Kidney (tissue), 14 donors: ENCODE data around the gene TMEM129. TPM values are rescaled to one million over a fixed set of nuclear protein-coding genes. Genes with fewer than 3 reads are reported as not detected.

ENCODE experiments used
- DNase-seq, 5 donors: peaks; one replicate each; pipeline ENCODE4 v3.0.0-alpha.2; 2013 to 2020
- FAIRE-seq: peaks from 2 replicates; lab custom pipeline; 2012; peaks lifted over from hg19 to GRCh38; lab: Jason Lieb, UNC
- H3K27ac ChIP-seq, 2 donors: one replicate each; pipeline ENCODE4 v1.7.0; 2013; ENCODE audit warnings: low read depth in 2 of 2, low read length in 2 of 2, inconsistent platforms in 1 of 2
- H3K27me3 ChIP-seq: one replicate; pipeline ENCODE4 v1.7.1; 2013; ENCODE audit warnings: low read length, inconsistent platforms; ENCODE audit not compliant: control insufficient read depth, insufficient read depth
- H3K36me3 ChIP-seq, 3 donors: one replicate each; pipeline versions ENCODE4 v1.7.0 to v1.7.1; 2013; ENCODE audit warnings: low read length in 3 of 3, control low read depth in 1 of 3, inconsistent platforms in 1 of 3; ENCODE audit not compliant: insufficient read depth in 3 of 3, control insufficient read depth in 2 of 3
- H3K4me1 ChIP-seq, 3 donors: one replicate each; pipeline versions ENCODE4 v1.7.0 to v1.7.1; 2013; ENCODE audit warnings: low read length in 3 of 3, inconsistent platforms in 1 of 3, low read depth in 1 of 3; ENCODE audit not compliant: control insufficient read depth in 2 of 3, insufficient read depth in 2 of 3
- H3K4me3 ChIP-seq, 3 donors: one replicate each; pipeline versions ENCODE4 v1.7.0 to v1.8.1; 2013; ENCODE audit warnings: low read length in 3 of 3, control low read depth in 1 of 3, inconsistent platforms in 1 of 3
- H3K9ac ChIP-seq, 3 donors: one replicate each; pipeline versions ENCODE4 v1.7.0 to v1.7.1; 2013; ENCODE audit warnings: low read length in 3 of 3, control low read depth in 1 of 3, inconsistent platforms in 1 of 3
- H3K9me3 ChIP-seq, 3 donors: one replicate each; pipeline versions ENCODE4 v1.7.0 to v1.7.1; 2013; ENCODE audit warnings: low read length in 3 of 3, control low read depth in 1 of 3, inconsistent platforms in 1 of 3; ENCODE audit not compliant: control insufficient read depth in 2 of 3, insufficient read depth in 1 of 3
- CTCF ChIP-seq: IDR thresholded peaks from 3 replicates; pipeline ENCODE4 v1.5.1; 2012; ENCODE audit warnings: mild to moderate bottlenecking, moderate library complexity, borderline replicate concordance; ENCODE audit not compliant: insufficient read depth; ENCODE audit errors: extremely low read depth
- intact Hi-C: fragments of 100-400 bp; cut with DNase I; formaldehyde crosslinking; loops from one replicate; pipeline ENCODE4 v1.11.1; 2022
- polyA plus RNA-seq: library from polyadenylated mRNA; stranded (reverse); fragments of 350-450 nt; fragmentation: Illumina TruSeq; extraction: RNeasy Lipid Tissue Mini Kit (QIAGEN cat#74804); gene quantifications from one replicate; pipeline ENCODE4 v1.2.3, GENCODE V29; 2014; ENCODE audit warnings: low read depth, low replicate concordance; ENCODE audit not compliant: insufficient read depth
- total RNA-seq: library from RNA; stranded (reverse); fragmentation: NEBNext Ultra II Directional; extraction: Animal tissue kit (Norgen Biotek cat#: 25700); gene quantifications from one replicate; pipeline ENCODE4 v1.2.1, GENCODE V29; 2021
- donor health status: control.
- donor health status: control.
- donor health status: control.
- donor health status: control.
- donor health status: control.
- donor health status: DM: yes; HTN: yes; CAD: no.
- donor health status: Normal renal cell carcinoma (clear cell type).

The TMEM129 gene
- total and polyA plus RNA-seq, 2 donors from 2014 or later: 48.2 to 60.0 TPM

GRCh38 chr4:1728061-1728980, 7.2 kb upstream of the TMEM129 start:
- peak overlapping the region; percentile 1 to 63 for H3K27ac ChIP-seq
- DNase-seq: peak in 1 of 5 donors; percentile 73
- peak overlapping the region in 1 of 3 donors; percentile 19 for H3K9ac ChIP-seq

GRCh38 chr4:1727117-1728031, 6.3 kb upstream of the TMEM129 start:
- Histone ChIP-seq H3K9ac (no peak overlapping the region), H3K36me3 (peaks cover 0 to 3% (median 0%) of the 10 kb centered on the region in 3 donors), H3K4me1 (peaks cover 0 to 3% (median 0%) of the 10 kb centered on the region in 3 donors), H3K4me3 (peak overlapping the region in 1 of 3 donors; percentile 21), H3K27me3 (no peaks in the 10 kb centered on the region), H3K27ac (peak overlapping the region; percentile 1 to 63), H3K9me3 (no peaks in the 10 kb centered on the region)
- TF ChIP-seq CTCF: no peak
- FAIRE-seq: no peak
- DNase-seq: peak in 1 of 5 donors; percentile 88
- intact Hi-C loops: no loop called here

More at GRCh38 chr4:1728061-1728980, 7.2 kb upstream of the TMEM129 start:
- Histone ChIP-seq H3K4me1 (peaks cover 0 to 3% (median 0%) of the 10 kb centered on the region in 3 donors), H3K27me3 (no peaks in the 10 kb centered on the region), H3K36me3 (peaks cover 0 to 3% (median 0%) of the 10 kb centered on the region in 3 donors), H3K9me3 (no peaks in the 10 kb centered on the region), H3K4me3 (peak overlapping the region in 1 of 3 donors; percentile 21)
- no peak for TF ChIP-seq CTCF
- intact Hi-C loops: no loop called here
- FAIRE-seq: no peak

GRCh38 chr4:1726146-1726934, 5.2 kb upstream of the TMEM129 start:
- intact Hi-C loops: no loop called here
- FAIRE-seq (peak; percentile 62), DNase-seq (peak; percentile 90 to 95 (median 93))
- TF ChIP-seq CTCF: peak; percentile 94
- H3K9me3 ChIP-seq: no peaks in the 10 kb centered on the region
- H3K4me1 ChIP-seq: peaks cover 0 to 9% (median 0%) of the 10 kb centered on the region in 3 donors
- H3K9ac ChIP-seq: no peak overlapping the region
- peaks cover 0 to 1% (median 0%) of the 10 kb centered on the region in 3 donors for H3K36me3 ChIP-seq
- no peak overlapping the region for H3K27ac ChIP-seq
- no peak overlapping the region for H3K4me3 ChIP-seq
- no peaks in the 10 kb centered on the region for H3K27me3 ChIP-seq
